Mesenteric fat pad (tissue), 1 donor: Measurements from ENCODE around the gene GMPPA. TPM values are rescaled to one million over a fixed set of nuclear protein-coding genes. Genes with fewer than 3 reads are reported as not detected.

Experiments used
- DNase-seq: peaks from one replicate; pipeline ENCODE4 v3.0.0-alpha.2; 2020; ENCODE audit warnings: low spot score
- total RNA-seq: library from RNA; stranded (reverse); fragmentation: NEBNext Ultra II Directional; extraction: Animal tissue kit (Norgen Biotek cat#: 25700); gene quantifications from one replicate; pipeline ENCODE4 v1.2.1, GENCODE V29; 2021
- donor health status: DM: yes; HTN: yes; CAD: no.

GMPPA gene
- total RNA-seq, 1 donor from 2014 or later: 32.4 TPM

DNA sequence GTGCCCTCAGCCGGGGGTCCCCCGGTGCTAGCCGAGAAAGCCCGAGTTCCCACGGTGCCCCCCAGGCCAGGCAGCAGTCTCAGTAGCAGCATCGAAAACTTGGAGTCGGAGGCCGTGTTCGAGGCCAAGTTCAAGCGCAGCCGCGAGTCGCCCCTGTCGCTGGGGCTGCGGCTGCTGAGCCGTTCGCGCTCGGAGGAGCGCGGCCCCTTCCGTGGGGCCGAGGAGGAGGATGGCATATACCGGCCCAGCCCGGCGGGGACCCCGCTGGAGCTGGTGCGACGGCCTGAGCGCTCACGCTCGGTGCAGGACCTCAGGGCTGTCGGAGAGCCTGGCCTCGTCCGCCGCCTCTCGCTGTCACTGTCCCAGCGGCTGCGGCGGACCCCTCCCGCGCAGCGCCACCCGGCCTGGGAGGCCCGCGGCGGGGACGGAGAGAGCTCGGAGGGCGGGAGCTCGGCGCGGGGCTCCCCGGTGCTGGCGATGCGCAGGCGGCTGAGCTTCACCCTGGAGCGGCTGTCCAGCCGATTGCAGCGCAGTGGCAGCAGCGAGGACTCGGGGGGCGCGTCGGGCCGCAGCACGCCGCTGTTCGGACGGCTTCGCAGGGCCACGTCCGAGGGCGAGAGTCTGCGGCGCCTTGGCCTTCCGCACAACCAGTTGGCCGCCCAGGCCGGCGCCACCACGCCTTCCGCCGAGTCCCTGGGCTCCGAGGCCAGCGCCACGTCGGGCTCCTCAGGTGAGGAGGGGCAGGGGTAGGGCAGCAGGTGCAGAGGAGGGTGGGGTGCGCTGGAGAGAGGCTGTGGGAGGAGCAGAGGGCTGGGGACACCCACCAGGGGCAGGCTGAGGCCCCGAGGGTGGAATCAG is 14.1 kb upstream of the GMPPA start:
- DNase-seq: no peak

DNA sequence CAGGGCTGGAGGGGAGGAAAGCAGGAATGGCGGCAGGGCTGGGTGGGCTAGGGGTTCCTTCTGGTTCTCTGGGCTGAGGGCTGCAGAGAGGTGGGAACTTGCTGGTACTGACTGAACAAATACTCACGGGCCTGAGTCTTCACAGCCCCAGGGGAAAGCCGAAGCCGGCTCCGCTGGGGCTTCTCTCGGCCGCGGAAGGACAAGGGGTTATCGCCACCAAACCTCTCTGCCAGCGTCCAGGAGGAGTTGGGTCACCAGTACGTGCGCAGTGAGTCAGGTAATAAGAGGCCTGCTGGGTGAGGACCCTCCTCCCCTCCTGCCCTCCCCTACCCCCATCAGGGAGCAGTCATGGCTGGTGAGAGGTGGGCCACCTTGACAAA is 13.5 kb upstream of the GMPPA start:
- no peak for DNase-seq

DNA sequence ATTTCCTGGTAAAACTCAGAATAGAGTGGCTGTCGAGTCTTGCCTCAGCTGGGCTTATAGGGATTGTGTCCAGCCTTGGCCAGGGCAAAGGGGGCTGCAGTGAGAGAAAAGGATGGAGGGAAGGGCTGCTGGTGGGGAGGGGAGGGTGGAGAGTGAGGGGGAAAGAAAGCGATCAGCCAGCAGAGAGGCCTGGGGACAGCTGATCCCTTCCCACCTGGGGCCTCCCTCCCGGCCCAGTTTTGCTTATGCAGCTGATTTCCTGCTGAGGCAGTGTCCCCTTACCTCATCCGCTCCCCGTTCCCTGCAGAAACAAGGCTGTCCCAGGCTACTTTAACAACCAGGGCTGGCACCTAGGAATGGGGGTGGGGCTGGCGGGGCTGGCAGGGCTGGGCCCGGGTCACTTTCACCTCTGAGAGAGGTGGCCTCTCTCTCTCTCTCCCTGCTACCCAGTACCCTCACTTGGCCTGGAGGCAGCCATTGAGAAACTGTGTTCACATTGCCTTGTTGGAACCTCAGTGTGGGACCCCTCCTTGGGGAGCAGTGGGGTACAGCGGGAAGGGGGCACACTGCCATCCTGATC is 12.2 kb upstream of the GMPPA start:
- no peak for DNase-seq

DNA sequence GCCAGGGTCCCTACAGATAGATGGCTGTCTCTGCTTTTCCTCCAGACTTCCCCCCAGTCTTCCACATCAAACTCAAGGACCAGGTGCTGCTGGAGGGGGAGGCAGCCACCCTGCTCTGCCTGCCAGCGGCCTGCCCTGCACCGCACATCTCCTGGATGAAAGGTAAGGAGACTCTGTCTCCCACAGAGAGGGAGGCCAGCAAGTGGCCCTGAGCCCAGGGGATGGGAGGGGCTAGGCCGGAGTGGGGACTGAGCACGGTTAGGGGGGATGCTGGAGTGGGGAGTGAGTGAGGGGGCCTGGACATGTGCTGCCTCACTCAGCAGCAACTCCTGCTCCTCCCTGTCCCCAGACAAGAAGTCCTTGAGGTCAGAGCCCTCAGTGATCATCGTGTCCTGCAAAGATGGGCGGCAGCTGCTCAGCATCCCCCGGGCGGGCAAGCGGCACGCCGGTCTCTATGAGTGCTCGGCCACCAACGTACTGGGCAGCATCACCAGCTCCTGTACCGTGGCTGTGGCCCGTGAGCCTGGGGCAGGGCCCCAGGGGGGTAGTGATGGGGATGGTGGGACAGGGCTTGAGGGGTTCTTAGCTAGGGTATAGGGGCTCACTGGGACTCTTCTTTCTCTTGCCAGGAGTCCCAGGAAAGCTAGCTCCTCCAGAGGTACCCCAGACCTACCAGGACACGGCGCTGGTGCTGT is 10.4 kb upstream of the GMPPA start:
- no peak for DNase-seq

DNA sequence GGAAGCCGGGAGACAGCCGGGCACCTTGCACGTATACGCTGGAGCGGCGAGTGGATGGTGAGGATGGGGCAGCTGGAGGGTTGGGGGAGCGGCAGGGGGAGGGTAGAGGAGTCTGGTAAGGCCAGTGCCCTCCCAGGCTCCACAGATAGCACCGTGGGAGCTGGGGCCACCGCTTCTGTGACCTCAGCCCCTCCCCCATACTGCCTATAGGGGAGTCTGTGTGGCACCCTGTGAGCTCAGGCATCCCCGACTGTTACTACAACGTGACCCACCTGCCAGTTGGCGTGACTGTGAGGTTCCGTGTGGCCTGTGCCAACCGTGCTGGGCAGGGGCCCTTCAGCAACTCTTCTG is 9.9 kb upstream of the GMPPA start:
- no peak for DNase-seq

DNA sequence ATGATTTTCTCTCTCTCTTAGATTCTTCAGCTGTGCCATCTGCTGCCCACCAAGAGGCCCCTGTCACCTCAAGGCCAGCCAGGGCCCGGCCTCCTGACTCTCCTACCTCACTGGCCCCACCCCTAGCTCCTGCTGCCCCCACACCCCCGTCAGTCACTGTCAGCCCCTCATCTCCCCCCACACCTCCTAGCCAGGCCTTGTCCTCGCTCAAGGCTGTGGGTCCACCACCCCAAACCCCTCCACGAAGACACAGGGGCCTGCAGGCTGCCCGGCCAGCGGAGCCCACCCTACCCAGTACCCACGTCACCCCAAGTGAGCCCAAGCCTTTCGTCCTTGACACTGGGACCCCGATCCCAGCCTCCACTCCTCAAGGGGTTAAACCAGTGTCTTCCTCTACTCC is 9.4 kb upstream of the GMPPA start:
- DNase-seq: no peak

DNA sequence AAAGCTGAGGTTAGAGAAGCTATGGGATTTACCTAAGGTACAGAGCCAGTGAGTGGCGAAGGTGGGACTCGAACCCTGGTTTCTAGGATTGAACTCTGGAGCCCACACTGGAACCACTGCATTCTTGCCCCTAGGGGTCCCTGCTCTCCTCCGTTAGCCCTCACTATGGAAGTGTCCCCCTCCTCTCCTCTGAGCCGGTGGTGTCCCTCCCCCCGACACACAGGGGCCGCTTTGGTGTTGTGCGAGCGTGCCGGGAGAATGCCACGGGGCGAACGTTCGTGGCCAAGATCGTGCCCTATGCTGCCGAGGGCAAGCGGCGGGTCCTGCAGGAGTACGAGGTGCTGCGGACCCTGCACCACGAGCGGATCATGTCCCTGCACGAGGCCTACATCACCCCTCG is 8.5 kb upstream of the GMPPA start:
- no peak for DNase-seq

DNA sequence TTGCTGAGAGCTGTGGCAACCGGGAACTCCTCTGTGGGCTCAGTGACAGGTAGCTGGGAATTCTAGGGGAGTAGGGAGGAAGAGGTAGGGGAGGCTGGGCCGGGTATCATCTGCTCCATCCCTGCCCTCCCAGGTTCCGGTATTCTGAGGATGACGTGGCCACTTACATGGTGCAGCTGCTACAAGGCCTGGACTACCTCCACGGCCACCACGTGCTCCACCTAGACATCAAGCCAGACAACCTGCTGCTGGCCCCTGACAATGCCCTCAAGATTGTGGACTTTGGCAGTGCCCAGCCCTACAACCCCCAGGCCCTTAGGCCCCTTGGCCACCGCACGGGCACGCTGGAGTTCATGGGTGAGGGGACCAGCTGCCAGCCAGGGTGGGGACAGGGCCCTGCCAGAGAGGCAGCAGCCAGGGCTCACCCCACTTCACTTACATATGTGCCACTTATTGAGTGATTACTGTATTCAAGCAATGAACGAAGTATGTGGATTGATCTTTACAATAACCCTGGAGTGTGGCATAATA is 8.0 kb upstream of the GMPPA start:
- DNase-seq: no peak

DNA sequence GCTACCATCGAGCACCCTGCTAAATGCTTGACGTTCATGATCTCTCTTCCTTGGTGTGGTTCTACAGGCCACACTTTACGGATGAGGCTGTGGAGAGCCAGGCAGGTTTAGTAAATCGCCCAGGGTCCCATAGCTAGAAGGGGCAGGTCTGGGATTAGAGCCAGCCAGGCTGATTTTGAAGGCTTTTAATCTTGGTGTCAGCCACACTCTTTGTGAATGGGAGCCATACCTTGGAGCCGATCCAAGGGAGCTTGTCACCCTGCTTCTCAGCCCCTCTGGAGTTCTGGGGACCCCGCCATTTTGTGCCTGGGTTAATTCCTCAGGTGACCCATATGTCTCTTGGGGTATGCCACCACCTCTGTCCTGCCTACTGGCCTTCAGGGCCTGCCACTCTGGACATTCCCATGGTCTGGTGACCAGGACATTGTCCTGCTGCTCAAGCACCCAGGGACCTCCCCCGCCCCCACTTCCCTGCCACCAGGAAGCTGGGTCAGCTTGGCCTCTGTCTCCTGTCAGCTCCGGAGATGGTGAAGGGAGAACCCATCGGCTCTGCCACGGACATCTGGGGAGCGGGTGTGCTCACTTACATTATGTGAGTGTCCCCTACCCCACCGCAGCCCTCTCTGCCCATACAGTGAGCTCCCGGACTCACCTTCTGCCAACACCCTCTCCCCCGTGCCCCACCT is 7.3 kb upstream of the GMPPA start:
- DNase-seq: no peak

DNA sequence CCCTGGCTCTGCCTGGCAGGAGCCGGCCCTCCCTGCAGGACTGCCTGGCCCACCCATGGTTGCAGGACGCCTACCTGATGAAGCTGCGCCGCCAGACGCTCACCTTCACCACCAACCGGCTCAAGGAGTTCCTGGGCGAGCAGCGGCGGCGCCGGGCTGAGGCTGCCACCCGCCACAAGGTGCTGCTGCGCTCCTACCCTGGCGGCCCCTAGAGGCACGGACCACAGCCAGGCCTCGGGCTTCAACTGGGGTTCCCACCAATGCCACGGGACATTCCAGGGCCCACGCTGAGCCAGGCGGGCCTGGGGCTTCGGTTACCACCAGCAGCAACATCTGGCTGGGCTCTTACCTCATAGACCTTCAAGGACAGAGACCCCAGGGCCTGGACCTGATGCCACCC is 6.1 kb upstream of the GMPPA start:
- no peak for DNase-seq

DNA sequence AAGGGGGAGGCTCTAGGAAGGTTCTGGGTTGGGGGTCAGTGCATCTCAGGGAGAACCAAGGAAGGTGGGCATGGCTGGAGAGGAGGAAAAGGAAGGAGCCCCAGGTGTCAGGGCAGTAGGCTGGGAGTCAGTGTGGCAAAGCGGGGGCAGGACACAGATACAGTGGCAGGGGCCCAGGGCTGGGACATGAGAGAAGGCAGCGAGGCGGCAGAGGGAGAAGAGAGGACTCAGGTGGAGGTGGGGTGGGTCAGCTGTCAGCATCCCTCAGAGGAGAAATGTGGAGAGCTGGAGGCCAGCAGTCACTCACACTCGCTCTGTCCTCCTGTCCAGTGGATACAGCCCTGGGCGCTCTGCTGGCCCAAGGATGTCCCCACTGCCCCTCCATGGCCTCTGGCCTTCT is 5.6 kb upstream of the GMPPA start:
- DNase-seq: no peak

DNA sequence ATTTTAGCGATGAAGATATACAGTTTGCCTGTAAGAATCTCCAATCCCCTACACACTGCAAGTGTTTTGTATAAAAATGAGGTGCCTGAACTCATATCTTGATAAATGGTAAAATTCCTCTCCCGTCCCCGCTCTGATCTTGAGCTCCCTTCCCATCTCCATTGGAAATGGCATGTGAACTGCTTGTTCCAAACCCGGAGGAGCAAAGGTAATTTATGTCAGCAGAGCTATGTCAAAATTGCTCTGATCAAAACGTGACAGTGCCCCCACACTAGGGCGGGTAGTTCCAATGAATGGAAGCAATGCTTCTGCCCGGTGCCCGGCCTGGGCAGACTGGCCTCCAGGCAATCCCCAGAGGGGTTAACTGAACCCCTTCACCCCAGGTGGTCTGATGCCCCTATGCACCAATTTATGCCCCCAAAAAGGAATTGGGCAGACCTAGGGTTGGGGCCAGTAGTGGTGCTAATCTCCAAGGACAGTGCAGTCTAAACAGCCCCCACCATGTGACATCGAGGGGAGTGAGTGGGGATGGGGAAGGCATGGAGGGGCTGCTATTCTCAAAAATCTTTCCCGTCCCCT is 3.6 kb upstream of the GMPPA start:
- DNase-seq: no peak

DNA sequence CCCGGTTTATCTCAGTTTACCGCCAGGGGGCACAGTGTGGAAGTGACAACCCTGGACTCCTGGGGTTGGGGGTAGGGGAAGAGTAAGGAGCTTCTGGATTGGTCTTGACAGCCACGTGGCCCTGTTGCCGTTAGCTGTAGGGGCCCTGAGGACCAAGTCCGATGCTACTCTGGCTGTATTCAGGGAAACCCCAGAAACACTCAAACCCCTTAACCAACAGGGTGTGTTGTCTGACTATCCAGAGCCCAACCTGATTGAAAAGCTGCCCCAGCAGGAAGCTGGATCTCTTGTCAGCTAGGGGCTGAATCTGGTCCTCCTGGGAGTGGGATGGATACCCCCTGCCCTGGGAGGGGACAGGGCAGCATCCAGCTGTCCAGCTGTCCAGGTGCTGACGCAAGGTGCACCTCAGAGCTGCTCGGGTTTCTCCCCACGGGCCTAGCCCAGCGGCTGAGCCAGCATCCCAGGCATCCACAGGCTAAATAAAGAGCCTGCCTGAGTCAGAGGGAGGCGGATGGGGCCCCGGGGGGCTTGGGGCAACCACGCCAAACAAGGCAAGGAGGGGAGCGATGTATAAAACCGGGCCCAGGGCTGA is 3.1 kb upstream of the GMPPA start:
- DNase-seq: no peak

DNA sequence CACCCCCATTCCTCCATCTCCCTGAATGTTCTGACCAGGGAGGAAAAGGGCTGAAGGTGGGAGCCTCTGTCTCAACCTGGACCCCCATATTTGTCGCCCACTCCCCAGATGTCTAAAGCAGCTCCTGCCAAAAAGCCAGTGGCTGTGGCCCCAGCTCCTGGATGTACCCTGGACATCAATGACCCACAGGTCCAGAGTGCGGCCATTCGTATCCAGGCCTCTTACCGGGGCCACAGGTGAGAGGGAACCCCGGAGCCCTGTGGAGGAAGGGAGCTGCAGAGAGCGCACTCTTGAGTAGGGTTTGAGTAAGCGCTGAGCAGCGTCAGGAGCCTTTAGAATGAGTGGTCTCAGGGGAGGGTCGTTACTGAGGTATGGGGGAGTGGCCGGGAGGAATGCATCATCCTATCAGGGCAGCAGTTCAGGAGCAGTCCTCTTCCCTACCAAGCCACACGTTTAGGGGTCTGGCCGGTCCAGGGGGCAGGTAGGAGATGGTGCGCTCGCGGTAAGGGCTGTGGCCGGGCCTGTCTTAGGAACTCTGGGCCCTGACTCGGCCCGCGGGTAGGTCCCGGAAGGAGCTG is 2.4 kb upstream of the GMPPA start:
- DNase-seq: no peak

DNA sequence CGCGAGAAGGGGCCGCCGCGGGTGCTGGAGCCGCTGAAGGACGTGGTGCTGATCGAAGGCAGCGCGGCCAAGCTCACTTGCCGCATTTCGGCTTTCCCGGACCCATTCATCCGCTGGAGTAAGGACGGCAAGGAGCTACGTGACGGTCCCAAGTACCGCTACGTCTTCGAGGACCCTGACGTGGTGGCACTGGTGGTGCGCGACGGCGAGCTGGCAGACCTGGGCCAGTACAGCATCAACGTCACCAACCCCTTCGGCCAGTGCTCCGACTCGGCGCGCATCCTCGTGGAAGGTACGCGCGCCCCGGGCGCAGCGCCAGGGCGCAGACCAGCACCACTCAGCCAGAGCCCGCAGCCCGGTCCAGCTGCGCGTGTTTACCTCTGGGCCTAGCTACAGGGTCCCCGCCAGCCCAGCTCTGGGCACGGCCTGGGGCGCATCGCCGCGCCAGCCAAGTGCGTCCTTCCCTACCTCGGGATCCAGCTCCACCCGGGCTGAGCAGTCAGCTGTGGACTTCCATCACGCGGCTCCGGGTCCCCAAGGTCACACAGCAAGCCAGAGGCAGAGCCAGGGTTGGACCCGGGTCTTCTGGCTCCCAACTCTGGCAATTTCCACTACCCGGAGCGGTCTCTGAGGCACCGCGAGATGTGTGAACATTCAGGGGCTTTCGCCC is 1.7 kb upstream of the GMPPA start:
- DNase-seq: no peak

DNA sequence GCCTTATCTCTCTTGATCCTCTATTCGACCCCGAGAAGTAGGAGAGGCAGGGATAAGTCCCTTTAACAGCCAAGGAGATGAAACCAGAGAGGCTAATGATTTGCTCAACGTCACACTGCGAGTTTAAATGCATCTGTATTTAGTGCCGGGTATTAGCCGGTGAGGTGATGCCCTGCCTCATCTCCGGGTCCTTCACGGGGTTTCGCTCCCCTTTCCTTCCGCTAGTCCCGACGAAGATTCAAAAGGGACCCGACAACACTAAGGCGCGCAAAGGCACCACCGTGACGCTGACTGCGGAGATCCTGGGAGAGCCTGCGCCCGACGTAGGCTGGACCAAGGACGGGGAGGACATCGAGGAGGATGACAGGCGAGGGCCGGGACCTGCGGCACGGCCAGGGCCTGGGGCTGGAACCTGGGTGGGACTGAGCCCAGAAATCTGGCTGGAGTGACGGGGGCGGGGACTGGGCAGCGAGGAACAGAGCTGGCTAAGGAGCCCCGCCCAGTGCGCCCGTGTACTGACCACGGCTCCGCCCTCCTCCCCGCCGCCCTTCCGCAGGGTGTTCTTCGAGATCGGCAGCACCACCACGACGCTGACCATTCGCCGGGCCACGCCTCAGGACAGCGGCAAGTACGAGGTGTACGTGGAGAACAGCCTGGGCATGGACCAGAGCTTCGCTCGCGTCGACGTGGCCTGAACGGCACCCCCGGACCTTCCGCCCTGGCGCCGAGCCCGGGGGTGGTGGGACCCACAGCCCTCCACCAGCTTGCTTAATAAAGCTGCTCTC is 1.0 kb upstream of the GMPPA start:
- peak; percentile 97 for DNase-seq

DNA sequence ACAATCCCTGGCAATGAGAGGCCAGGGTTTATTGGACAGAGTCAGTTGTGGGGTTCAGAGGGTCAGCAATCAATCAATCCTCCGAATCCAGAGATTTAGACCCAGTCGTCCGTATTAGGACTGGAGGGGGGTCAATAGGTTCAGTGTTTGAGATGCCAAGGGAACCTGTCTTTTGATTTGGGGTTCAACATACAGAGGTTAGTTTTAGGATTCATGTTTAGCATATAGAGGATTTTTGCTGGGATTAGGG is 292 bp downstream of the GMPPA start:
- no peak for DNase-seq

DNA sequence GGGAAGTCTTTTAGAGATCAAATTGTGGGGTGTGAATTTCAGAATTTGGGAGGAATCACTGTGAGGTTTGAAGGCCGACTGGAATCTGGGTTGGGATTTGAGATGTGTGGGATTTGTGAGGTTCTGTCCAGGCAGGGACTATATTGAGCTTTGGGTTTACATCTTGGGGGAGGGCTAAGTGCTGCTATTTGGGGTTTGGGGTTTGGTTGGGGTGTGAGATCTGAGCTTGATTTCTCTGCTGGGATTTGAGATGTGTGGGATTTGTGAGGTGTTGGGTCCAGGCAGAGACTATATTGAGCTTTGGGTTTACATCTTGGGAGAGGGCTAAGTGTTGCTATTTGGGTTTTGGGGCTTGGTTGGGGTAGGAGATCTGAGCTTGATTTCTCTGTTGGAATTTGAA is 864 bp downstream of the GMPPA start:
- no peak for DNase-seq

DNA sequence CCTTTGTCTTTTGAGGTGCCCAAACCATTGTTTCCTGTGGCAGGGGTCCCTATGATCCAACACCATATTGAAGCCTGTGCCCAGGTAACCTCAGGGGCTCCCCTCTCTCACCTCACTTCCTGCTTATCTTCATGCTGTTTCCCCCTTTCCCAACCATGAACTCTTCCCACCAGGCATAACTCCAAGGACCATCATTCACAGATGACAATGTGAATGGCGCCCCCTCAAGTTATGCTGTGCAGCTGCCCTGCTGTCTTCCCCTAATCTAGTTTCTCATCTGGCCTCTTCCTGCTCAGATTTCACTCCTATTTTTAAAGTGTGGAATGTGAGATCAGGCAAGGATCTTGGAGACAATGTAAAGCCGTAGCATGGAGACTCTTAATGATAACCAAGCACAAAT is 1.4 kb downstream of the GMPPA start:
- DNase-seq: no peak

DNA sequence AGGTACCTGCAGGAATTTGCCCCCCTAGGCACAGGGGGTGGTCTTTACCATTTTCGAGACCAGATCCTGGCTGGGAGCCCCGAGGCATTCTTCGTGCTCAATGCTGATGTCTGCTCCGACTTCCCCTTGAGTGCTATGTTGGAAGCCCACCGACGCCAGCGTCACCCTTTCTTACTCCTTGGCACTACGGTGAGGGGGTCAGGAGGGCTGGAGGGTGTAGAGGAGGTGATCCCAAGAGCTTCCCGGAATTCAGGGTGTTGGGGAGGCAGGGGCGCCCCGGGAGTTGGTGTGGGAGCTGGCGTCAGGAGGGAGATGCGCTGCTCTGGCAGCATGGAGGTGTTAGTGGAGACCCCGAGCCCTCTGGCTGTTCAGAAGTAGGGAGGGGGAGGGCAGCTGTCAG is 3.2 kb downstream of the GMPPA start:
- no peak for DNase-seq
